ENCODE results near the gene TADA2A. TPM values are rescaled to one million over a fixed set of nuclear protein-coding genes. Genes with fewer than 3 reads are reported as not detected.

TADA2A gene
- total RNA-seq, 2 donors from 2014 or later: 26.9 to 31.6 TPM

- Mint-ChIP-seq H3K36me3 (ENCODE audit: low read depth) (peaks cover 4% of the 10 kb centered on the region), H3K4me3 (no peak overlapping the region), H3K27ac (no peak overlapping the region), H3K4me1 (peaks cover 12% of the 10 kb centered on the region), H3K27me3 (ENCODE audit: insufficient read depth) (no peaks in the 10 kb centered on the region), H3K9me3 (peaks cover 3% of the 10 kb centered on the region)
- Histone ChIP-seq H3K9me3 (ENCODE audit: control insufficient read depth, low read length) (no peaks in the 10 kb centered on the region), H3K27me3 (ENCODE audit: control insufficient read depth, insufficient read depth, low read length, poor library complexity, severe bottlenecking) (no peaks in the 10 kb centered on the region), H3K36me3 (ENCODE audit: control insufficient read depth, insufficient read depth, low read length) (no peaks in the 10 kb centered on the region), H3K4me3 (ENCODE audit: low read length) (no peak overlapping the region), H3K4me1 (ENCODE audit: control insufficient read depth, insufficient read depth, low read length) (peaks cover 5% of the 10 kb centered on the region), H3K9ac (ENCODE audit: extremely low read depth, low read length, poor library complexity, severe bottlenecking) (no peak overlapping the region), H3K27ac (ENCODE audit: low read depth, low read length) (no peak overlapping the region)
- DNase-seq: no peak
- TF ChIP-seq CTCF (conservative IDR thresholded peaks at IDR 0.05): no peak
- WGBS, 2 experiments (ENCODE audit: insufficient coverage in 1 of 2, insufficient read length in 1 of 2): 93 to 95% methylated on average over 7 to 10 of the region's 10 CpGs
These were observed 95.6 kb downstream of the TADA2A start for GRCh38 chr17:37502009-37502936.

GRCh38 chr17:37503148-37503547 lies 96.5 kb downstream of the TADA2A start:
- Histone ChIP-seq H3K27ac (ENCODE audit: low read depth, low read length) (no peak overlapping the region), H3K4me1 (ENCODE audit: control insufficient read depth, insufficient read depth, low read length) (peaks cover 5% of the 10 kb centered on the region), H3K9me3 (ENCODE audit: control insufficient read depth, low read length) (no peaks in the 10 kb centered on the region), H3K4me3 (ENCODE audit: low read length) (no peak overlapping the region), H3K36me3 (ENCODE audit: control insufficient read depth, insufficient read depth, low read length) (peaks cover 6% of the 10 kb centered on the region), H3K9ac (ENCODE audit: extremely low read depth, low read length, poor library complexity, severe bottlenecking) (no peak overlapping the region), H3K27me3 (ENCODE audit: control insufficient read depth, insufficient read depth, low read length, poor library complexity, severe bottlenecking) (no peaks in the 10 kb centered on the region)
- Mint-ChIP-seq H3K9me3 (no peaks in the 10 kb centered on the region), H3K27ac (no peak overlapping the region), H3K4me1 (peaks cover 12% of the 10 kb centered on the region), H3K27me3 (ENCODE audit: insufficient read depth) (no peaks in the 10 kb centered on the region), H3K36me3 (ENCODE audit: low read depth) (peaks cover 2% of the 10 kb centered on the region), H3K4me3 (no peak overlapping the region)
- WGBS, 2 experiments (ENCODE audit: insufficient coverage in 1 of 2, insufficient read length in 1 of 2): 89 to 94% methylated on average over 6 of the region's 6 CpGs
- TF ChIP-seq CTCF (conservative IDR thresholded peaks at IDR 0.05): no peak
- no peak for DNase-seq

- Histone ChIP-seq H3K4me1 (ENCODE audit: control insufficient read depth, insufficient read depth, low read length) (peaks cover 5% of the 10 kb centered on the region), H3K9me3 (ENCODE audit: control insufficient read depth, low read length) (no peaks in the 10 kb centered on the region), H3K9ac (ENCODE audit: extremely low read depth, low read length, poor library complexity, severe bottlenecking) (no peak overlapping the region), H3K36me3 (ENCODE audit: control insufficient read depth, insufficient read depth, low read length) (peaks cover 7% of the 10 kb centered on the region), H3K4me3 (ENCODE audit: low read length) (no peak overlapping the region), H3K27me3 (ENCODE audit: control insufficient read depth, insufficient read depth, low read length, poor library complexity, severe bottlenecking) (no peaks in the 10 kb centered on the region), H3K27ac (ENCODE audit: low read depth, low read length) (no peak overlapping the region)
- peaks cover 3% of the 10 kb centered on the region for H3K36me3 Mint-ChIP-seq (ENCODE audit: low read depth)
- H3K9me3 Mint-ChIP-seq: no peaks in the 10 kb centered on the region
- no peak overlapping the region for H3K27ac Mint-ChIP-seq
- peaks cover 12% of the 10 kb centered on the region for H3K4me1 Mint-ChIP-seq
- WGBS, 2 experiments (ENCODE audit: insufficient coverage in 1 of 2, insufficient read length in 1 of 2): 89 to 100% methylated on average over 1 to 3 of the region's 3 CpGs
- H3K4me3 Mint-ChIP-seq: no peak overlapping the region
- no peaks in the 10 kb centered on the region for H3K27me3 Mint-ChIP-seq (ENCODE audit: insufficient read depth)
- no peak for DNase-seq
- TF ChIP-seq CTCF (conservative IDR thresholded peaks at IDR 0.05): no peak
These were observed 98.6 kb downstream of the TADA2A start for GRCh38 chr17:37505333-37505732.
